Measurements from ENCODE around the gene C2CD4B. TPM values are rescaled to one million over a fixed set of nuclear protein-coding genes. Genes with fewer than 3 reads are reported as not detected.

Gene C2CD4B, protein sequence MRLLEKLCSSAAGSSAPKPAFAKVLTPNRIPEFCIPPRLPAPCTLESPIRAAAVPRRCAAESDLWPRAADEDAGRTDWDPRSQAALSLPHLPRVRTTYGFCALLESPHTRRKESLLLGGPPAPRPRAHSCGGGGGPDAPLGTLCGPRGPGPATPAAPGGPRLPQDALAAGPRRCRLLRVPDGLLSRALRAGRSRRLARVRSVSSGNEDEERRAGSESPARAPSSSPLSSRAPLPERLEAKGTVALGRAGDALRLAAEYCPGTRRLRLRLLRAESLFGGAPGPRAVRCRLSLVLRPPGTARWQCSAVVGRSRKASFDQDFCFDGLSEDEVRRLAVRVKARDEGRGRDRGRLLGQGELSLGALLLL
- not detected in 2 replicates for total RNA-seq (2014; rRNA removed; shearing (Covaris generic); ENCODE audit: low replicate concordance)

- no peaks in the 10 kb centered on the region for H3K9me3 ChIP-seq (ENCODE audit: low read length)
- no peak within 1 kb of the TSS for H3K9ac ChIP-seq (ENCODE audit: low read length)
- no peaks in the 10 kb centered on the region for H3K4me1 ChIP-seq (ENCODE audit: low read length)
- no peak within 1 kb of the TSS for H3K4me2 ChIP-seq (ENCODE audit: low read depth, low read length, poor library complexity, severe bottlenecking)
- no peak within 1 kb of the TSS for H3K4me3 ChIP-seq (ENCODE audit: low read length)
- no peaks in the 10 kb centered on the region for H4K20me1 ChIP-seq (ENCODE audit: insufficient read depth, low read depth, low read length)
- H3K79me2 ChIP-seq (ENCODE audit: low read length) = no peaks in the 10 kb centered on the region
- H3K9me2 ChIP-seq (replicated peaks; ENCODE audit: insufficient read depth, low read length) = no peaks in the 10 kb centered on the region
- H3K36me3 ChIP-seq (ENCODE audit: insufficient read depth, low read length) = no peaks in the 10 kb centered on the region
- no peak within 1 kb of the TSS for H2AFZ ChIP-seq (ENCODE audit: low read length)
- H3K27ac ChIP-seq (ENCODE audit: low read length) = no peak within 1 kb of the TSS
- DNase-seq = no peak
- H3K27me3 ChIP-seq (ENCODE audit: low read length) = no peaks in the 10 kb centered on the region
Observed at GRCh38 chr15:62165104-62165792, at the start of gene C2CD4B. C2CD4B (minus strand) TSS chr15:62165285; CDS start chr15:62164984, 301 bp downstream.

GRCh38 chr15:62212741-62213140 is 47.7 kb upstream of the C2CD4B start:
- Histone ChIP-seq H3K27ac (ENCODE audit: low read length) (no peak overlapping the region), H3K4me3 (ENCODE audit: low read length) (no peak overlapping the region), H4K20me1 (ENCODE audit: insufficient read depth, low read depth, low read length) (no peaks in the 10 kb centered on the region), H3K27me3 (ENCODE audit: low read length) (no peaks in the 10 kb centered on the region), H3K4me2 (ENCODE audit: low read depth, low read length, poor library complexity, severe bottlenecking) (no peak overlapping the region), H3K4me1 (ENCODE audit: low read length) (no peaks in the 10 kb centered on the region), H2AFZ (ENCODE audit: low read length) (no peak overlapping the region), H3K9ac (ENCODE audit: low read length) (no peak overlapping the region), H3K9me2 (replicated peaks; ENCODE audit: insufficient read depth, low read length) (no peaks in the 10 kb centered on the region), H3K9me3 (ENCODE audit: low read length) (peaks cover 3% of the 10 kb centered on the region; the same call in 1 of the 2 replicates), H3K36me3 (ENCODE audit: insufficient read depth, low read length) (no peaks in the 10 kb centered on the region), H3K79me2 (ENCODE audit: low read length) (no peaks in the 10 kb centered on the region)
- no peak for DNase-seq

GRCh38 chr15:62211348-62211747 is 46.3 kb upstream of the C2CD4B start:
- Histone ChIP-seq H3K27ac (ENCODE audit: low read length) (no peak overlapping the region), H3K9me3 (ENCODE audit: low read length) (no peaks in the 10 kb centered on the region; the same call in 1 of the 2 replicates), H3K27me3 (ENCODE audit: low read length) (no peaks in the 10 kb centered on the region), H3K9me2 (replicated peaks; ENCODE audit: insufficient read depth, low read length) (no peaks in the 10 kb centered on the region), H3K4me1 (ENCODE audit: low read length) (no peaks in the 10 kb centered on the region), H3K9ac (ENCODE audit: low read length) (no peak overlapping the region), H3K4me2 (ENCODE audit: low read depth, low read length, poor library complexity, severe bottlenecking) (no peak overlapping the region), H3K4me3 (ENCODE audit: low read length) (no peak overlapping the region), H3K79me2 (ENCODE audit: low read length) (no peaks in the 10 kb centered on the region), H3K36me3 (ENCODE audit: insufficient read depth, low read length) (no peaks in the 10 kb centered on the region), H4K20me1 (ENCODE audit: insufficient read depth, low read depth, low read length) (no peaks in the 10 kb centered on the region), H2AFZ (ENCODE audit: low read length) (no peak overlapping the region)
- DNase-seq = no peak

- H2AFZ ChIP-seq (ENCODE audit: low read length) = no peak overlapping the region
- no peak for DNase-seq
Observed at GRCh38 chr15:62209821-62210220, 44.7 kb upstream of the C2CD4B start.

GRCh38 chr15:62209322-62209721 is 44.2 kb upstream of the C2CD4B start:
- Histone ChIP-seq H2AFZ (ENCODE audit: low read length) (no peak overlapping the region), H3K4me1 (ENCODE audit: low read length) (no peaks in the 10 kb centered on the region), H3K9me3 (ENCODE audit: low read length) (no peaks in the 10 kb centered on the region), H3K4me2 (ENCODE audit: low read depth, low read length, poor library complexity, severe bottlenecking) (no peak overlapping the region), H3K9me2 (replicated peaks; ENCODE audit: insufficient read depth, low read length) (no peaks in the 10 kb centered on the region), H4K20me1 (ENCODE audit: insufficient read depth, low read depth, low read length) (no peaks in the 10 kb centered on the region), H3K4me3 (ENCODE audit: low read length) (no peak overlapping the region), H3K27ac (ENCODE audit: low read length) (no peak overlapping the region), H3K9ac (ENCODE audit: low read length) (no peak overlapping the region), H3K27me3 (ENCODE audit: low read length) (no peaks in the 10 kb centered on the region), H3K36me3 (ENCODE audit: insufficient read depth, low read length) (no peaks in the 10 kb centered on the region), H3K79me2 (ENCODE audit: low read length) (no peaks in the 10 kb centered on the region)
- DNase-seq = no peak

More at GRCh38 chr15:62209821-62210220, 44.7 kb upstream of the C2CD4B start:
- H3K9me3 ChIP-seq (ENCODE audit: low read length) = no peaks in the 10 kb centered on the region
- H3K4me3 ChIP-seq (ENCODE audit: low read length) = no peak overlapping the region
- no peaks in the 10 kb centered on the region for H3K27me3 ChIP-seq (ENCODE audit: low read length)
- H4K20me1 ChIP-seq (ENCODE audit: insufficient read depth, low read depth, low read length) = no peaks in the 10 kb centered on the region
- no peaks in the 10 kb centered on the region for H3K4me1 ChIP-seq (ENCODE audit: low read length)
- H3K9ac ChIP-seq (ENCODE audit: low read length) = no peak overlapping the region
- H3K27ac ChIP-seq (ENCODE audit: low read length) = no peak overlapping the region
- H3K36me3 ChIP-seq (ENCODE audit: insufficient read depth, low read length) = no peaks in the 10 kb centered on the region
- no peaks in the 10 kb centered on the region for H3K9me2 ChIP-seq (replicated peaks; ENCODE audit: insufficient read depth, low read length)
- H3K79me2 ChIP-seq (ENCODE audit: low read length) = no peaks in the 10 kb centered on the region
- H3K4me2 ChIP-seq (ENCODE audit: low read depth, low read length, poor library complexity, severe bottlenecking) = no peak overlapping the region

GRCh38 chr15:62208884-62209283 is 43.8 kb upstream of the C2CD4B start:
- Histone ChIP-seq H3K79me2 (ENCODE audit: low read length) (no peaks in the 10 kb centered on the region), H4K20me1 (ENCODE audit: insufficient read depth, low read depth, low read length) (no peaks in the 10 kb centered on the region)
- DNase-seq = no peak

DNA sequence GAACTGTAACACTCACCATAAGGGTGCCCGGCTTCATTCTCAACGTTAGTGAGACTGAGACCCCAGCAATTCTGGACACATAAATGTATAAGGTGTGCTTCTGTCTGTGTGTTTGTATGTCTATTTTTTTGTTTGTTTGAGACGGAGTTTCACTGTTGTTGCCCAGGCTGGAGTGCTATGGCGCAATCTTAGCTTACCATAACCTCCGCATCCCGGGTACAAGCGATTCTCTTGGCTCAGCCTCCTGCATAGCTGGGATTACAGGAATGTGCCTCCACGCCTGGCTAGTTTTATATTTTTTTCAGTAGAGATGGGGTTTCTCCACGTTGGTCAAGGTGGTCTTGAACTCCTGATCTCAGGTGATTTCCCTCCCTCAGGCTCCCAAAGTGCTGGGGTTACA is 43.3 kb upstream of the C2CD4B start:
- Histone ChIP-seq H3K27me3 (ENCODE audit: low read length) (no peaks in the 10 kb centered on the region), H3K36me3 (ENCODE audit: insufficient read depth, low read length) (no peaks in the 10 kb centered on the region), H3K4me3 (ENCODE audit: low read length) (no peak overlapping the region), H4K20me1 (ENCODE audit: insufficient read depth, low read depth, low read length) (no peaks in the 10 kb centered on the region), H3K79me2 (ENCODE audit: low read length) (no peaks in the 10 kb centered on the region), H3K9ac (ENCODE audit: low read length) (no peak overlapping the region), H2AFZ (ENCODE audit: low read length) (no peak overlapping the region), H3K4me2 (ENCODE audit: low read depth, low read length, poor library complexity, severe bottlenecking) (no peak overlapping the region), H3K9me3 (ENCODE audit: low read length) (no peaks in the 10 kb centered on the region), H3K27ac (ENCODE audit: low read length) (no peak overlapping the region), H3K4me1 (ENCODE audit: low read length) (no peaks in the 10 kb centered on the region), H3K9me2 (replicated peaks; ENCODE audit: insufficient read depth, low read length) (no peaks in the 10 kb centered on the region)
- no peak for DNase-seq

More at GRCh38 chr15:62208884-62209283, 43.8 kb upstream of the C2CD4B start:
- Histone ChIP-seq H3K27me3 (ENCODE audit: low read length) (no peaks in the 10 kb centered on the region), H3K4me1 (ENCODE audit: low read length) (no peaks in the 10 kb centered on the region), H3K9me3 (ENCODE audit: low read length) (no peaks in the 10 kb centered on the region), H3K4me3 (ENCODE audit: low read length) (no peak overlapping the region), H3K36me3 (ENCODE audit: insufficient read depth, low read length) (no peaks in the 10 kb centered on the region), H3K27ac (ENCODE audit: low read length) (no peak overlapping the region), H2AFZ (ENCODE audit: low read length) (no peak overlapping the region), H3K4me2 (ENCODE audit: low read depth, low read length, poor library complexity, severe bottlenecking) (no peak overlapping the region), H3K9ac (ENCODE audit: low read length) (no peak overlapping the region), H3K9me2 (replicated peaks; ENCODE audit: insufficient read depth, low read length) (no peaks in the 10 kb centered on the region)

GRCh38 chr15:62190675-62191074 is 25.6 kb upstream of the C2CD4B start:
- Histone ChIP-seq H3K79me2 (ENCODE audit: low read length) (no peaks in the 10 kb centered on the region), H2AFZ (ENCODE audit: low read length) (no peak overlapping the region), H3K9me3 (ENCODE audit: low read length) (no peaks in the 10 kb centered on the region), H3K4me3 (ENCODE audit: low read length) (no peak overlapping the region), H3K9ac (ENCODE audit: low read length) (no peak overlapping the region), H3K36me3 (ENCODE audit: insufficient read depth, low read length) (no peaks in the 10 kb centered on the region), H3K27ac (ENCODE audit: low read length) (no peak overlapping the region), H3K4me2 (ENCODE audit: low read depth, low read length, poor library complexity, severe bottlenecking) (no peak overlapping the region), H3K27me3 (ENCODE audit: low read length) (no peaks in the 10 kb centered on the region), H3K4me1 (ENCODE audit: low read length) (no peaks in the 10 kb centered on the region), H4K20me1 (ENCODE audit: insufficient read depth, low read depth, low read length) (no peaks in the 10 kb centered on the region), H3K9me2 (replicated peaks; ENCODE audit: insufficient read depth, low read length) (no peaks in the 10 kb centered on the region)
- DNase-seq = no peak
